Psoas muscle (tissue), 8 donors: Measurements from ENCODE around the gene MADD. TPM values are rescaled to one million over a fixed set of nuclear protein-coding genes. Genes with fewer than 3 reads are reported as not detected.

Source experiments
- ATAC-seq, 4 donors: fragments of 200-7000 bp; cut with Tn5 transposase; one replicate each; pipeline ENCODE4 v1.9.1; 2020; ENCODE audit warnings: moderate library complexity in 3 of 4, mild to moderate bottlenecking in 2 of 4
- DNase-seq, 2 donors: peaks; one replicate each; pipeline ENCODE4 v3.0.0-alpha.2; 2020
- H3K27ac ChIP-seq: fragments of 200-600 bp; one replicate; pipeline ENCODE4 v1.8.0; 2022
- H3K27me3 ChIP-seq, 3 donors: fragments of 200-600 bp in 1 of 3; one replicate each; pipeline versions ENCODE4 v1.6.1 to v1.8.0; 2013 to 2022; ENCODE audit warnings: low read length in 2 of 3, mild to moderate bottlenecking in 2 of 3, moderate library complexity in 1 of 3; ENCODE audit not compliant: insufficient read depth in 3 of 3
- H3K36me3 ChIP-seq, 2 donors: fragments of 200-600 bp in 1 of 2; one replicate each; pipeline versions ENCODE4 v1.6.1 to v1.8.0; 2013 to 2022; ENCODE audit warnings: low read depth in 1 of 2, mild to moderate bottlenecking in 1 of 2, moderate library complexity in 1 of 2; ENCODE audit not compliant: insufficient read depth in 1 of 2
- H3K4me1 ChIP-seq: fragments of 200-600 bp; one replicate; pipeline ENCODE4 v1.8.0; 2022
- H3K4me3 ChIP-seq: fragments of 200-600 bp; one replicate; pipeline ENCODE4 v1.8.0; 2022; ENCODE audit warnings: mild to moderate bottlenecking
- H3K9me3 ChIP-seq: fragments of 200-600 bp; one replicate; pipeline ENCODE4 v1.8.0; 2022
- WGBS, 3 donors: extraction: QIAGEN DNeasy Blood & Tissue Kit; methylation state at CpG; one replicate each; pipeline versions ENCODE4 v1.1.6 to v1.1.7; 2013; 5-methylcytosine and 5-hydroxymethylcytosine counted together
- intact Hi-C, 2 donors: fragments of 100-400 bp; cut with DNase I; formaldehyde crosslinking; loops; one replicate each; pipeline versions ENCODE4 v1.11.0 to v1.14.2; 2022
- polyA plus RNA-seq, 3 donors: library from polyadenylated mRNA; stranded (reverse); fragments of 200-250 nt; gene quantifications; one replicate each; pipeline ENCODE4 v1.2.3, GENCODE V29; 2013
- total RNA-seq, 4 donors: library from RNA; stranded (reverse); fragmentation: NEBNext Ultra II Directional in 2 of 4; extraction: Animal tissue kit (Norgen Biotek cat#: 25700) in 2 of 4; gene quantifications; one replicate each; pipeline versions ENCODE4 v1.2.1 to v1.2.4, GENCODE V29; 2021 to 2023
- TF ChIP-seq, protein P1 (sequence below): fragments of 200-600 bp; IDR thresholded peaks from one replicate; pipeline ENCODE4 v1.8.0; 2022; ENCODE audit warnings: antibody characterized with exemption
- donor health status: healthy with polysubstance abuse.
- donor health status: DM: no; HTN: no; CAD: no; lungs with moderate emphysema.
- donor health status: Bipolar disorder and iron deficiency.
- donor health status: healthy.
- donor health status: DM: yes; HTN: yes; CAD: no.
- donor health status: DM: no; HTN: no; CAD: no.
- donor health status: DM: no; HTN: no; CAD: no.
- donor health status: DM: yes; HTN: yes; CAD: no.

MADD gene
- total and polyA plus RNA-seq, 7 donors: 11.5 to 33.6 (median 19.5) TPM

DNA sequence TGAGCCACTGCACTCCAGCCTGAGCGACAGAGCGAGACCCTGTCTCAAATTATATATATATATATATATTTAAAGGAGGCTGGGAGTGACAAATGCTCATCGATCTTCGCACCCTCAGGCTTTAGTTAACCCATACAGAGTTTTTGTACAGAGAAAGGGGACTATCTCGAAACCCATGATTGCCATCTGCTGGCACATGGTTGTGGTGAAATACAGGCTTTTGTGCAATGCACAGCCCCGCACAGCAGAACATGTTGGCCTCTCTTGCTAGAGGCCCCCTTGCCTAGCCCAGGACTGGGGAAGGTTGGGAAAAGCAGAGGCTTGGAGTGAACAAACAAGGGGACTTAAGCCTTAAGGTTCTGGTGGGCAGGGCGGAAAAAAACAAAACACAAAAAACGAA lies 78.9 kb downstream of the MADD start:
- H3K27ac ChIP-seq: no peak overlapping the region
- no peak for DNase-seq
- no peak overlapping the region for H3K4me3 ChIP-seq

DNA sequence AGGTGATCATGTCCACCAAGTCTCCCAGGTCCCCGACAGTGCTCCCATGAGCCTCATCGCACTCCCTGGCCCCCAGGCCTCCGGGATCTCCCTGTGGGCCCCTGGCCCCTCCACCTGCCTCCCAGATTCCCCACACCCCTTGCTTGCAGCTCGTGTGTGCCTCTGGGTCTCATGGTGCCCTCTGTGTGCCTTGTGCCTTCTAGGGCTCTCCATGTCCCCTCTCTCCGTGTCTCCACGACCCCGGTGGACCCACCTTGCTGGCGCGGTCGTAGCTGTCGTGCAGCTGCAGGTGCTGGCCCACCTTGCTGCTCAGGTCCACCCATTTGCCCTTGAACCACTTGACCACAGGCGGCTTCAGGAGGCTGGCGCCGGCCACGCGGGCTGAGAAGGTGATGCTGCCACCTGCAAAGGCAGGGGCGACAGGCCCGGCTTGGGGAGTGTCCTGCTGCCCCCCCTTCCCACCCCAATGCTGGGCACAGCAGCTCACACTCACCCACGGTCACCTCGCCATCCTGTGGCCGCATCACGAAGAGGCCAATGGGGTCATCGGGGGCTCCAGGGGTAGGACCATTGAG lies 79.7 kb downstream of the MADD start:
- no peak for ATAC-seq
- WGBS, 3 donors: 90 to 93% (median 92%) methylated on average over 21 to 23 of the region's 23 CpGs
- intact Hi-C loops: loop anchor here (5.0 to 10.0 kb wide), 3 partner anchors 77 to 465 kb away; partner anchors contain the start of gene MADD (in 1 of the 2)
- Histone ChIP-seq H3K4me1 (peaks cover 3% of the 10 kb centered on the region), H3K9me3 (no peaks in the 10 kb centered on the region), H3K27ac (no peak overlapping the region), H3K36me3 (no peaks in the 10 kb centered on the region), H3K4me3 (no peak overlapping the region), H3K27me3 (no peaks in the 10 kb centered on the region)
- TF ChIP-seq, protein P1, sequence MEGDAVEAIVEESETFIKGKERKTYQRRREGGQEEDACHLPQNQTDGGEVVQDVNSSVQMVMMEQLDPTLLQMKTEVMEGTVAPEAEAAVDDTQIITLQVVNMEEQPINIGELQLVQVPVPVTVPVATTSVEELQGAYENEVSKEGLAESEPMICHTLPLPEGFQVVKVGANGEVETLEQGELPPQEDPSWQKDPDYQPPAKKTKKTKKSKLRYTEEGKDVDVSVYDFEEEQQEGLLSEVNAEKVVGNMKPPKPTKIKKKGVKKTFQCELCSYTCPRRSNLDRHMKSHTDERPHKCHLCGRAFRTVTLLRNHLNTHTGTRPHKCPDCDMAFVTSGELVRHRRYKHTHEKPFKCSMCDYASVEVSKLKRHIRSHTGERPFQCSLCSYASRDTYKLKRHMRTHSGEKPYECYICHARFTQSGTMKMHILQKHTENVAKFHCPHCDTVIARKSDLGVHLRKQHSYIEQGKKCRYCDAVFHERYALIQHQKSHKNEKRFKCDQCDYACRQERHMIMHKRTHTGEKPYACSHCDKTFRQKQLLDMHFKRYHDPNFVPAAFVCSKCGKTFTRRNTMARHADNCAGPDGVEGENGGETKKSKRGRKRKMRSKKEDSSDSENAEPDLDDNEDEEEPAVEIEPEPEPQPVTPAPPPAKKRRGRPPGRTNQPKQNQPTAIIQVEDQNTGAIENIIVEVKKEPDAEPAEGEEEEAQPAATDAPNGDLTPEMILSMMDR: no peak
- DNase-seq: no peak

More for the DNA sequence above, 78.9 kb downstream of the MADD start:
- Histone ChIP-seq H3K4me1 (no peaks in the 10 kb centered on the region), H3K36me3 (no peaks in the 10 kb centered on the region), H3K27me3 (no peaks in the 10 kb centered on the region), H3K9me3 (no peaks in the 10 kb centered on the region)
- TF ChIP-seq, protein P1: no peak
- no peak for ATAC-seq
- intact Hi-C loops: no loop called here
- 74 to 77% (median 74%) methylated on average over 8 of the region's 8 CpGs for WGBS, 3 donors

DNA sequence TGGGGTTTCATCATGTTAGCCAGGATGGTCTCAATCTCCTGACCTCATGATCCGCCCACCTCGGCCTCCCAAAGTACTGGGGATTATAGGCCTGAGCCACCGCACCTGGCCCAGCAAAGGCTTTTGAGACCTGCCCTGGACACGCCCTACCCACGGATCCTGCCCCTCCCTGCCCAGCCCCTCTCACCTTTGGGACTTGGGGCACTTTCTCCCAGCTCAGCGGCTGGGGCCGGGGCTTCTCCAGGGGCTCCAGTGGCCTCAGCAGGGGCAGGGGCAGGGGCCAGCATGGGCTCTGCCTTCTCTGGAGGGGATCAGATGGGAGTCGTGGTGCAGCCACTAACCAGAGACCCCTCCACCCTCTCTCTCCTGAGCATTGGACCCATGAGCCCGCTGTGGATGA lies 80.4 kb downstream of the MADD start:
- WGBS, 3 donors: 85 to 92% (median 85%) methylated on average over 9 of the region's 9 CpGs
- Histone ChIP-seq H3K27me3 (no peaks in the 10 kb centered on the region), H3K4me3 (no peak overlapping the region), H3K4me1 (peaks cover 5% of the 10 kb centered on the region), H3K9me3 (no peaks in the 10 kb centered on the region), H3K27ac (no peak overlapping the region), H3K36me3 (no peaks in the 10 kb centered on the region)
- ATAC-seq (no peak), DNase-seq (no peak)
- intact Hi-C loops: loop anchor here (5.0 to 10.0 kb wide), 3 partner anchors 78 to 466 kb away; partner anchors contain the start of gene MADD (in 1 of the 2)
- TF ChIP-seq, protein P1: no peak

DNA sequence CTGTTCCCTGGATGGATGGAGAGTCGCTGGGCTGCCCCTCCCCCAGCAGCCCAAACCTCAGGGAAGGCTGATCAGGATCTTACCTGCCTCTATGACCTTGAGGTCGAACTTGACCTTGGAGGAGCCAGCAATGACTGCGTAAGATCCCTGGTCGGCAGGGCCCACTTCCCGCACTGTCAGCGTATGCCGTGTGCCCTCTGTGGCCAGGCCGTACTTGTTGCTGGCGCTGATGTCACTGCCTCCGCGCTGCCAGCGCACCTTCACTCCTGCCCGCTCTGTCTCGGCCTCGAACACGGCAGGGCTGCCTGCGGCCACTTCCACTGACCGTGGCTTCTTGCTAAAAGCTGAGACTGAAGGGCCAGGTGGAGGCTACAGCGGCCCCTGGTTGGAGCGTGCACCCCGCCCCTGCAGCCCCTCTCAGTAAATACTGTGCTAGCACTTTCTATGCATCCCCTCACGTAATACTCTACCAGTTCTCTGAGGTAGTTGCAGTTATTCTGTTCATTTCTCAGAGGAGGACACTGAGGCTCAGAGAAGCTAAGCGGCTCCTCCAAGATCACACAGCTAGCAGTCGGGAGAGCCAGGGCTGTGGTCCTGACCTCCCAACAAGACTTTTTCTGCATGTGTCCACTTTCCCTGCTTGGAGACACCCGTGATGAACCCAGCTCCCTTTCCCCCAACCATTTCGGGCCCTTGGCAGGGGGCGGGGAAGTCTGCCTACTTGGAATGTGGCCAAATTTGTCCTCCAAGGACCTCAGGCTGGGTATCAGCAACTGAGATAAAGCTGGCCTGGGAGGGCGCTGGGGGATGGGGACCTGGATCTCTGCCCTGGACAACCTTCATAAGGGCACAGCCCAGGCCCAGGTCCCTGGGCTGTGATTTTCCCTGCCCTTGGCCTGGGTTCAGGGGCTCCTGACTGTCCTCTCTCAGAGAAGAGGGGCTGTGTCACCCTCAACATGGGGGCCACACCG lies 81.5 kb downstream of the MADD start:
- Histone ChIP-seq H3K9me3 (no peaks in the 10 kb centered on the region), H3K27me3 (no peaks in the 10 kb centered on the region), H3K27ac (no peak overlapping the region), H3K4me3 (no peak overlapping the region), H3K4me1 (peaks cover 5% of the 10 kb centered on the region), H3K36me3 (no peaks in the 10 kb centered on the region)
- WGBS, 3 donors: 80 to 87% (median 81%) methylated on average over 29 of the region's 29 CpGs
- TF ChIP-seq, protein P1: no peak
- intact Hi-C loops: loop anchor here (5.0 to 10.0 kb wide), 3 partner anchors 79 to 467 kb away; partner anchors contain the start of gene MADD (in 1 of the 2)
- ATAC-seq (no peak), DNase-seq (no peak)
